HG03342 (cell line): Measurements from ENCODE around the gene WDFY4.

ENCODE experiments used
- ATAC-seq: cut with Tn5 transposase; IDR thresholded peaks from one replicate; pipeline ENCODE4 v1.9.1; 2021; ENCODE audit warnings: mild to moderate bottlenecking, moderate library complexity; ENCODE audit not compliant: unreplicated experiment

The WDFY4 gene

DNA sequence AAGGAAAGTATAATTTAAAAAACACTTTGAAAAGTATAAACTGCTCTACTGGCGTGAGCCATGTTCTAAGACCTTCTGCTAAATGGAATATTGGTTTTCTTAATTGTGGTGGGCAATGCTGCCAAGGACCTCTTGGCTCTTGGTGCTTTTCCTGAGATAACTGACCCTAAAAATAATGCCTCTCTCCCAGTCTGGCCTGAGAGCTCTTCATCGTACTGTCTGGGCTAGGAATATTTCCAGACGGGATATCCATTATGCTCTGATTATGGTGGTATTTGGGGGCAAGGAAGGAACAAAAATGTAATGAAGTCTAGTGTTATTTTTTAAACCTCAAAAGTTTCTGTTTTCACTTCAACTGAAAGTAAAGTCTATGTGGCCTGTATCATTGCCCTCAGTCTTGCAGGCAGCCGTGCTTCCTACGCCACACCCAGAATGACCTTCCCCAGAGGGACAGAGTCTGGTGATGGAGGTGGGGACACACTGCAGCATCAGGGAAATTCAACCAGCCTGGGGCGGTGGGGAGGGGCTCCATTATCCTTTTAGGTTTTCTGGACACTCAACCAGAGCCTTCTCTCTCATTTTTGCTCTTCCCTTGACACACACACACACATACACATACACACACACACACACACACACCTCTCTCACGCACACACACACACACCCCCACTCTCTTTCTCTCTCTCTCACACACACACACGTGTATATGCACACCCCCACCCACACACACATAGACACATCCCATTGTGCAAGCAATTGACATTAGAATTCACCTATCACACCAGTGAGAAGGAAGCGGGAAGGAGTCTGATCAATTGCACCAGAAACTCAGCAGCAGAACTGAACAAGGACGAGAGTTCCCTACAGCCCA, 155.4 kb downstream of the WDFY4 start:
- no peak for ATAC-seq

- ATAC-seq, result no peak
Measured at GRCh38 chr10:48842231-48842630, 157.6 kb downstream of the WDFY4 start.

DNA sequence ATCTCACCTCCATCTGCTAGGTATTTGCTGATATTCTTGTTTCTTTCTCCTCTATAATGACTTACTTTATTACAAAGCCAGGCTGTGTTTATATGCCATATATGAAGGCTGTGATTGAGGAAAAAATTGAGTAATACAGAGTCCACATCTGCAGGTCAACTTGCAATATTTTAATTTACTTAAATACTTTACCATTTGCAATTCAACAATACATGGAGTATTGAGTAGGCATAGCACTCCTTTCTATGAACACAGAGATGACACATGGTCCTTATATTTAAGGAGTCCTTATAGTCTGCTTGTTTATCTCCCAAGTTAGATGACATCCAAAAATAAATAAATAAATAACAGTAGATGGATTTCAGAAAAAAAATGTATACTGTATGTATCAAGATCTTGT, 158.5 kb downstream of the WDFY4 start:
- ATAC-seq, result no peak

- ATAC-seq, result no peak
Measured at GRCh38 chr10:48844616-48845015, 159.9 kb downstream of the WDFY4 start.

DNA sequence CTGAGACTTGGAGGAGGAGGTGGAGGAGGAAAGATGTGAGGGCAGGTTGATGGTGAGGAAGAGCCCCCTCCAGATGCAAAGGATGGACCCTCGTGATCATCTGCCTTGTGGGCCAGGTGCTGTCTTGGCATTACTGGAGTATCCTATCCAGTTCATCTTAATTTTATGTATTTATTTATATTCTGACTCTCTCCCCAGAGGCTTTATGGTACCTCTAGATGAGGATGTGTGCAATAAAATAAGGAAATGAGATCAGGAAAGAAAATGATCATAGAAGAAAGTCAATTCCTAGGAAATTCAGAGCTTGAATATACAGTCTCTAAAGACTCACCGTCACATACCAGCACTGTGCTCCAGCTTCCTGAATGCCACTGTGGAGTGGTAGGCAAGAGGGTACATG, 160.8 kb downstream of the WDFY4 start:
- ATAC-seq, result no peak

GRCh38 chr10:48847691-48848090, 163.0 kb downstream of the WDFY4 start:
- ATAC-seq, result no peak

DNA sequence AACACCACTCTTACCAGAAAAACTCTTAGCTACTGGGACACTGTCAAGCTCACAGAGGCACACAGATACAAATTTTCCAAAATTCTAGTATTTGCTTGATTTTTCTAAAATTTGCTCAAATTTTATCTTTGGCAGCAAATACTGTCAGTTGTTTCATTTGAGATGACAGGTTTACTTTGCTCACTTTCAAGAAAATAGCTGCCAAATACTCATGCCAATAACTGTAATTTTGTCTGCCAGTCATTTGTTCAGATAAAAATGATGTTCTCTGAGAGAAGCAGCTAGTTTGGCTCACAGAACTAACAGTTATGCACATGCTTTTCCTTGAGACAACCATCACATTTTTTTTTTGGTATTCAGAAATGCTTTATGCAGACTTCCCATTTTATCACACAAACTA, 172.2 kb downstream of the WDFY4 start:
- ATAC-seq, result no peak

GRCh38 chr10:48872234-48872633, 187.6 kb downstream of the WDFY4 start:
- ATAC-seq, result no peak

DNA sequence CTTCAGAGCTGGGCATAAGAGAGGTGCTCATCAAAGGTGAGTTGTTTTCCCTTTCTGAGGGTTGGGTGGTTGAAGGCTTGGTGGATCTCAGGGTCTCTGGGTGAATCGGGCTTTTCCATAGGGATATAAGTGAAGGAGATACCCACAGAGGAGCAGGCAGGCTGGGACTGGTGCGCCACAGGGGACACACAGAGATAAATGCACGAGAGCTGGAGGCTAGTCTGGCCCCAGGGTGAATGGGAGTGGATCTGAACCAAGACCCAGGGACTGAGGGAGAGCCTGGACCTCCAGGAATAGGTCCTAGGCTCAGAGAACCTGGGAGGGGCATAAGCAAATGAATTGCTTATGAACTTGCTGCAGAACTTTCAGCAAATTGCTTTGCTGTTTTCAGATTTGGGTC, 193.4 kb downstream of the WDFY4 start:
- ATAC-seq, result no peak

DNA sequence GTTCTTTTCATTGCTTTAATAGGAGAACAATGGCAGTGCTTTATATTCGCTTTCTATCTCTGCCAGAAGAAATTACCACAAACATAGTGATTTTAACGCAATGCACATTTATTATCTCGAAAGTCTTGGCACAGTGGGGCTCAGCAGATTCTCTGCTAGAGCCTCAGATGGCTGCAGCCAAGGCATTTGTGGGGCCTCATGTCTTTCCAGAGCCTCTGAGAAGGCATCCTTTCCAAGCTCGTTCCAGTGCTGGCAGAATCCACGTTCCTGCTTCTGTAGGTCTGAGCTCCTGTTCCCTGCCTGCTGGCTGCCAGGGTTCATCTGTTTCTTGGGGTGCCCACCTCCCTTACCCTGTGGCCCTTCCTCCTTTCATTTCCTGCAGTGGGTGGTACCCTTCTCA, 194.8 kb downstream of the WDFY4 start:
- ATAC-seq, result no peak

GRCh38 chr10:48880016-48880705, 195.5 kb downstream of the WDFY4 start:
- ATAC-seq, result no peak

GRCh38 chr10:48881937-48882336, 197.3 kb downstream of the WDFY4 start:
- no peak for ATAC-seq

DNA sequence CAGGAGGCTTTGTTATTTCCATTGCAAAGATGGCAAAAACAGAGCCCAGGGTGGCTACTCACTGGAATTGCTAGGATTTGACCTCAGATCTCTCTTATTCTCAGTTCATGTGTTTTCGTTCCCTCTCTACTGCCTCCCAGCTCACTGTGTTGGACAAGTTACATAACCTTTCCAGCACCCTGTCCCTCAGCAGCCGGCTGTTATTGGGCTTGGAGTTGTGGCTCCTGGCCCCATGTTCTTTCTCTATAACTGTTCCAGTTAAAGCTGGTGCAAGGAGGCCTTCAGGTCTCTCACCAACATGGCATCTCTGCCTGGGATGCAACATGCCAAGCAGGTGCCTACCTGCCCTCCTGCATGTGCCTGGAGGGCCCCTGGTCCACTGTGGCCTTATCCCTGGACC, 198.2 kb downstream of the WDFY4 start:
- no peak for ATAC-seq

- no peak for ATAC-seq
Measured at GRCh38 chr10:48883701-48884100, 199.0 kb downstream of the WDFY4 start.

DNA sequence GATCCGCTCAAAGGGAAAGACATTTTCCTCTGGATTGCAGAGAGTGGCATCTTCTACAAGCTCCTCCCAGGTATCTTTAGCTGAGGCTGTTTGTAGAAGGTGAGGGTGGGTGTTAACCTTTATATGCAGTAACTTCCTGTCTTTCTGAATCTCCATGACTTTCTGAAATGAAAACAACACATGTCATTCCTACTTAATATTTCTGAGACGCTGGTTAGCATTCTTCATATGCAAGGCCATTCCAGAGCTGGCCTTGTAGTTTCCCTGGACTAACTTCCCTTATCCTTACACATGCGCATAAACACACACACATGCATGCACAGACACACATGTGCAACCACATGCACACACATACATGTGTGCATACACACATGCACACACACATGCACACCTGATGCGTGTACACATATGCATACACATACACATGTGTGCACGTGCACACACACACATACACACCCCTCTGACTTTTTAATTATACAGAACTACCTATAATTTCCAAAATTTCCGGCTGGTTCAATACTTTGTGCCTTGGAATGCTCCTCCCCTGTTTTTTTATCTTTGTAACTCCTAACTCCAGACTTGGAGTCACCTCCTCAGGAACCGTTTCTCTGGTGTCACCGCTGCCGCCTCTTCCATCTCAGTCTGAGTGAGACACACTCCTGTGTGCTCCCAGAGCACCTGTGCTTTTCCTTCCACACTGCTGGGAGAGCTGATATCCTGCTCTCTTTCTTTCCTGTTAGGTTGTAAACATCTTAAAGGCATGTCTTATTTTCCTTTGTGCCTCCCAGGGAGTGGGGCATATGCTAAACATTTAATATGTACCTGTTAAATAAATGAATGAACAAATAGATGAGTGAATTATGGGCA, 199.7 kb downstream of the WDFY4 start:
- no peak for ATAC-seq

DNA sequence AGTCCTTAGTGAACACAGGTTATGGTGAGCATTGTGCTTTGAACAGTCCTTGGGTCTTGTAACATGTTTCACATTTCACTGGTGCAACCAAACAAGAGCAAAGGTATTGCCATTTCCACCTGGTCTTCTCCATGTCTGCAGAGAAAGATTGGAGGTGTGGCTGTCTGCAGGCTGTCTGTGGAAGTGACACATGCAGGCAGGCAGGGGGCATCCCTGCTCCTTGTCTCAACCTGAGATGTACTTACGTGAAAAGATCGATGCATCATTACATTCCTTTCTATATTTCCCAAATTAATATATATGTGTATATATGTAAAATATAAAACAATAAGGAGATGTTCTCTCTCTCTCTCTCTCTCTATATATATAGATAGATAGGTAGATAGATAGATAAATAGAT, 200.7 kb downstream of the WDFY4 start:
- ATAC-seq, result no peak

DNA sequence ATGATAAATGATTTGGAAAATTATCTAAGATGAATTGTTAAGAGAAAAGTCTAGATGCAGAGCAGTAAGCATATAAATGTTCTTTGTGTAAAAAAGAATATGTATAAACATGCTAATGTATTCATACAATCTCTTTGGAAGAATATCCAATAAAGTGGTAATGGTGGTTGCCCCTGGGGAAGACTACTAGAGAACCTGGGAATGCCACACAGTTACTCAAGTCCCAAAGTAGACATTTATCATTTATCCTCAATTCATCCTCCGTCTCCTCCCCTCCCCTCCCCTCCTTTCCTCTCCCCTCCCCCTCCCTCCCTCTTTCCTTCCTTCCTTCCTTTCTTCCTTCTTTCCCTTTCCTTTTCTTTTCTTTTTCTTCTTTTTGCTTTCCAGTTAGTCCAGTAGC, 203.3 kb downstream of the WDFY4 start:
- no peak for ATAC-seq

DNA sequence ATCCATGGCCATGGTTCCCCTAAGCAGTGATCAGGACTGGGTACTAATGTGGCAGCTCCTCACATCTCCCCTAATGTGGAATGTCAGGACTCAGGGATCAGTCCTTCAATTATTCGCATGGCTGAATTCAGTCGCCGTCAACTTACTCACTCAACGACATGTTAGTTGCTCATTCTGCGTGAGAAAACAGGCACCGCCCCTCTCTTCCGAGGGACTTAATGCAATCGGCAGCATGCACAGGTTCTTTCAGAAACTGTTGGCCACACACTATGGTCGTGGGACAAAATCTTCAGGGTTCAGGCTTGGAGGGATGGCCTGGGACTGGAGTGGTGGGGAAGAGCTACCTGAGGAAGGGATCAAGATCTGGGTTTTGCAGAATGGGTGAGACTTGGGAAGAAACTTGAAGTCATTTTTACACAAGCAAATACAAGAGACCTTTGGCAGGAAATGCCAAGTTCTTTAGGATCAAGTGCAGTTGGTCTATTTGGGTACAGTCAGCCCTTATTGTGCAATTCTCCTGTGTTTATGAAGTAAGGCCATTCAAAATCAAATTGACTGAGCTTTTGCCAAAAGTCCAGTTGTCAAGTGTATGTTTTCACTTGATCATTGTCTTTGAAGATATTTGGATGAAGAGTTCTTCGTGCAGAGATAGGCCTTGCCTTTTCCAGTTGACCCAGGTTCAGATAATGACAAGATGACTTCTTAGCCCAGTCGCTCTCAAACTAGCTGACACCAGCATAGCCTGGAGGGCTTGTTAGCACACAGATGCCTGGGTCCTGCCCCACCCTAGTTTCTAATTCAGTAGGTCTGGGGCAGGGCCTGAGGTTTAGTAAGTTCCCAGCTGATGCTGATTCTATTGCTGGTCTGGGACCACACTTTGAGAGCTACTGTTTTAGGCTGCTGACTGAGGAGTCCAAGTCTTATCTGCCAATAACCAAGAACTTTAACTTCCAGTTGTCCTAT, 206.5 kb downstream of the WDFY4 start:
- no peak for ATAC-seq

- ATAC-seq, result no peak
Measured at GRCh38 chr10:48894911-48895802, 210.5 kb downstream of the WDFY4 start.
